ENCODE results near the gene GLI3. TPM values are rescaled to one million over a fixed set of nuclear protein-coding genes. Genes with fewer than 3 reads are reported as not detected.

The GLI3 gene
- total RNA-seq, 1 experiment from 2014 or later = 45.0 TPM

- no peaks in the 10 kb centered on the region for H3K9me3 ChIP-seq (ENCODE audit: control insufficient read depth, low read depth, low read length)
- H3K4me1 ChIP-seq (ENCODE audit: insufficient read depth, low read length) = no peaks in the 10 kb centered on the region
- H3K23ac ChIP-seq (ENCODE audit: insufficient read length, low read depth, low read length) = no peak overlapping the region
- H3K18ac ChIP-seq (ENCODE audit: insufficient read length, low read depth, low read length) = no peak overlapping the region
- H4K8ac ChIP-seq (replicated peaks; ENCODE audit: insufficient read length, low read depth, low read length) = no peak overlapping the region
- no peak overlapping the region for H2BK12ac ChIP-seq (ENCODE audit: insufficient read length, low read depth, low read length)
- no peak overlapping the region for H3K4ac ChIP-seq (ENCODE audit: low read depth, low read length)
- no peak overlapping the region for H3K14ac ChIP-seq (ENCODE audit: insufficient read depth, low read length)
- H3K27me3 ChIP-seq (ENCODE audit: insufficient read depth, low read length) = no peaks in the 10 kb centered on the region
- H3K27ac Mint-ChIP-seq = no peak overlapping the region
- H3K79me2 ChIP-seq (ENCODE audit: insufficient read depth, low read length) = no peaks in the 10 kb centered on the region
- no peaks in the 10 kb centered on the region for H3K36me3 Mint-ChIP-seq (ENCODE audit: insufficient read depth in 1 of 3, low read depth in 3 of 3)
- H3K9ac ChIP-seq (ENCODE audit: extremely low read depth, insufficient read length, low read length) = no peak overlapping the region
- TF ChIP-seq CTCF (conservative IDR thresholded peaks at IDR 0.05) = no peak
- no peak overlapping the region for H3K4me2 ChIP-seq (ENCODE audit: insufficient read depth, insufficient read length, low read length)
- DNase-seq = no peak
- H3K9me3 Mint-ChIP-seq = no peaks in the 10 kb centered on the region; a peak in 1 of 5 replicates
- H2BK120ac ChIP-seq (ENCODE audit: low read depth, low read length, poor library complexity, severe bottlenecking) = no peak overlapping the region
- peaks cover 2% of the 10 kb centered on the region for H3K27me3 Mint-ChIP-seq (ENCODE audit: low read depth)
- no peaks in the 10 kb centered on the region for H3K79me1 ChIP-seq (ENCODE audit: insufficient read depth, low read depth, low read length, poor library complexity, severe bottlenecking)
- no peak overlapping the region for H3K27ac ChIP-seq (ENCODE audit: insufficient read length, low read depth, low read length)
- H2BK5ac ChIP-seq (ENCODE audit: insufficient read length, low read length) = no peak overlapping the region
- no peaks in the 10 kb centered on the region for H3K4me1 Mint-ChIP-seq
- no peaks in the 10 kb centered on the region for H3K23me2 ChIP-seq (ENCODE audit: insufficient read length, low read depth, low read length, poor library complexity, severe bottlenecking)
- no peaks in the 10 kb centered on the region for H4K20me1 ChIP-seq (ENCODE audit: control insufficient read depth, insufficient read depth, insufficient read length)
- no peak overlapping the region for H3K56ac ChIP-seq (ENCODE audit: insufficient read length, low read depth, low read length)
- H2AFZ ChIP-seq (ENCODE audit: low read length) = no peak overlapping the region
- H3T11ph ChIP-seq (ENCODE audit: low read length) = no peak overlapping the region
- no peak overlapping the region for H3K4me3 Mint-ChIP-seq
- no peak overlapping the region for H2BK20ac ChIP-seq (ENCODE audit: low read depth, low read length, poor library complexity, severe bottlenecking)
- no peak overlapping the region for H4K5ac ChIP-seq (ENCODE audit: insufficient read length, low read depth, low read length)
- no peak overlapping the region for H2AK5ac ChIP-seq (ENCODE audit: insufficient read length, low read length)
- H2BK15ac ChIP-seq (ENCODE audit: low read depth, low read length) = no peak overlapping the region
- no peak overlapping the region for H4K91ac ChIP-seq (ENCODE audit: insufficient read length, low read depth, low read length)
Observed at GRCh38 chr7:42285383-42285824, 48.4 kb upstream of the GLI3 start.
